NT2/D1 (cell line): ENCODE measurements around the gene ATF4.

Source experiments
- DNase-seq: peaks from one replicate; pipeline ENCODE4 v3.0.0-alpha.2; 2011; ENCODE audit warnings: low read depth, low spot score
- H3K27me3 ChIP-seq: 2 replicates; pipeline ENCODE4 v1.6.0; 2011; ENCODE audit warnings: mild to moderate bottlenecking; ENCODE audit not compliant: insufficient read length, insufficient read depth
- H3K36me3 ChIP-seq: 2 replicates; pipeline ENCODE4 v1.6.1; 2011; ENCODE audit warnings: mild to moderate bottlenecking, low read length, mixed read lengths; ENCODE audit not compliant: insufficient read depth, insufficient read length
- H3K4me1 ChIP-seq: 2 replicates; pipeline ENCODE4 v1.5.1; 2011; ENCODE audit not compliant: insufficient read depth, insufficient read length
- H3K4me3 ChIP-seq: 2 replicates; pipeline ENCODE4 v1.5.1; 2011; ENCODE audit warnings: low read depth; ENCODE audit not compliant: insufficient read length
- H3K9ac ChIP-seq: 2 replicates; pipeline ENCODE4 v1.6.0; 2011; ENCODE audit warnings: low read depth; ENCODE audit not compliant: insufficient read length
- H3K9me3 ChIP-seq: 2 replicates; pipeline ENCODE4 v1.5.1; 2011; ENCODE audit warnings: mild to moderate bottlenecking, low read length; ENCODE audit not compliant: insufficient read depth
- SUZ12 ChIP-seq: IDR thresholded peaks from 2 replicates; pipeline ENCODE4 v1.6.1; 2011; ENCODE audit not compliant: insufficient read length, insufficient read depth; ENCODE audit errors: extremely low read depth
- YY1 ChIP-seq: IDR thresholded peaks from 2 replicates; pipeline ENCODE4 v1.6.1; 2011; ENCODE audit not compliant: insufficient read length, insufficient read depth
- ZNF274 ChIP-seq: IDR thresholded peaks from 2 replicates; pipeline ENCODE4 v1.6.1; 2011; ENCODE audit warnings: mild to moderate bottlenecking, low read depth, low read length

The ATF4 gene

DNA sequence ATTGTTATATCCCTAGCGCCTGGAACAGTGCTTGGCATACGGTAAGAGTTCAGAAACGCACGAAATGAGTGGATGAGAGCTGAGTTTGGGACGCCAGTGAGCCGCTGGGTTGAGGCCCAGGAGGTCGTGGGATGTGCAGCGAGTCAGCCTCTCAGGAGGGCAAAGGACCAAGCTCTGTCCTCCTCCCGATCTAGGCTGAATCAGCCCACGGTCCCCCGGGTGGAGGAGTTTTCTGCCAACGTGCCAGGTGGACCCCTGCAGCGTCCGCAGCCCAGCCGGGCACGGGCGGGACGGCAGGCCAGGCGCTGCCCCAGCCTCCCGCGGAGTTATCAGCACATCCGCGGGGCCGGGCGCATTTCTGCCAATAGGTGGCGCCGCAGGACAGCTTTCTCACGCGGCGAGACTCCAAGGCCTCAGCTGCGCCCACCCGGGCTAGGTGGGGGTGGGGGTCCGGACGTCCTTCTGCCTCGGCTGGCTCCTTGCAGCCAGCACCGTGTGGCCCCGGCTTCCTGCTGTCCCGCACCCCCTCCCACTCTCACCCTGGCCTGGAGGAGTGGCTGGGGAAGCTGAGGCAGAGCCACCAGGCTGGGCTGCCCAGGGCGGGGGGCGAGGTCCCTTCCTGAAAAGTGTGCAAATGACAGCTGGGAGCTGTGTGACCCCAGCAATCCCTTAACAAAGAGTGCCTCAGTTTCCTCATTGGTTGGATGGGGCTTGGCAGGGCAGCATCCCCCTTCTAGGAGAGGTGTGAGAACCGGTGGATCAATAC lies 14.4 kb downstream of the ATF4 start:
- H3K9ac ChIP-seq = peak overlapping the region; percentile 76
- no peaks in the 10 kb centered on the region for H3K27me3 ChIP-seq
- H3K4me3 ChIP-seq = peak overlapping the region; percentile 26
- TF ChIP-seq ZNF274 = no peak
- no peak for TF ChIP-seq YY1
- no peaks in the 10 kb centered on the region for H3K9me3 ChIP-seq
- no peak for DNase-seq
- peaks cover 17% of the 10 kb centered on the region for H3K4me1 ChIP-seq
- H3K36me3 ChIP-seq = peaks cover 16% of the 10 kb centered on the region

DNA sequence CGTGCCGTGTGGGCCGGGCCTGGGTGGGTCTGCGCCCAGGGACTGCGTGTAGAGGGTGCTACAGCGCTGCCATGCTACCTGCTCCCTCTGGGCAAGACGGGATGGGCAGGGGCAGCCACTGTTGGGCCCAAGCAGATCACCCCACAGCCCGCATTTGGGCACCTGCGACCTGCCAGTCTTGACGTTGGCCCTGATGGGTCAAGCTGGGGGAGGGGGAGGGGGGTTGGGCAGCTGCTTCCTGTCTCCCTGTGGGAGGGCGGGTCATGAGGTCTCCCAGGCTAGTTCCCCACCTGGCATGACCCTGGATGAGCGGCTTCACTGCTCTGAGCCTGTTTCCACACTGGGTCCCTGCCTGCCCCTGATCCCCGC lies 15.0 kb downstream of the ATF4 start:
- no peak overlapping the region for H3K4me3 ChIP-seq

DNA sequence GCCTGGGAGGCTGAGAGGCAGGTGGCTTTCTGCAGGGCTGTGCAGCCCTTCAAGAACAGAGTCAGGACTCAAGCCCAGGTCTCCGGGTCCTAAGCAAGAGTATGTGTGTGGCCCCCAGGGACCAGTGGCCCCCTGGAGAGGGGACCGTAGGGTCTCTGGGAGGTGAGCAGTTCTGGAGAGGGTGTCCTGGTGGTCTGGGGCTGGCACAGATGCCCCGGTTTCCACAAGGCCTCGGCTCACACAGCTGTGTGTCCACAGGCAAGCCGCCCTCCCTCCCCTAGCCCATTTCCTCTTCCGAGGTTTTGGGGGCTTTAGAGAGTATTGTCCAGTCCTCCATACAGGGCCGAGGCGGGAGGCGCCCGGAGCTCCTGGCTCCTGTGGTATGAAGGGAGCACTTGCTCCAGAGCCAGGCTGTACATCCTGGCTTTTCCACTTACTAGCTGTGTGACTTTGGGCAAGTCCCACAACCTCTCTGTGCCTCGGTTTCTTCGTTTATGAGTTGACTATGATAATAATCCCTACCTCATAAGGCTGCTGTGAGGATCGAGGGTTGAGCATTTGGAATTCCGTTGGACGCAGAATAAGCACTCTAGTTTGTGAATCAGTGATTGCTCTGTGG lies 15.6 kb downstream of the ATF4 start:
- no peak overlapping the region for H3K4me3 ChIP-seq
- H3K36me3 ChIP-seq = peaks cover 4% of the 10 kb centered on the region
- DNase-seq = no peak
- no peak for TF ChIP-seq YY1
- TF ChIP-seq SUZ12 = no peak
- no peak for TF ChIP-seq ZNF274
- peaks cover 20% of the 10 kb centered on the region for H3K4me1 ChIP-seq
- H3K9ac ChIP-seq = no peak overlapping the region
- no peaks in the 10 kb centered on the region for H3K9me3 ChIP-seq
- H3K27me3 ChIP-seq = no peaks in the 10 kb centered on the region

More for the DNA sequence above, 15.0 kb downstream of the ATF4 start:
- Histone ChIP-seq H3K9me3 (no peaks in the 10 kb centered on the region), H3K9ac (peak overlapping the region; percentile 32), H3K4me1 (peaks cover 18% of the 10 kb centered on the region), H3K36me3 (peaks cover 10% of the 10 kb centered on the region), H3K27me3 (no peaks in the 10 kb centered on the region)
- TF ChIP-seq SUZ12 = no peak
- no peak for DNase-seq

DNA sequence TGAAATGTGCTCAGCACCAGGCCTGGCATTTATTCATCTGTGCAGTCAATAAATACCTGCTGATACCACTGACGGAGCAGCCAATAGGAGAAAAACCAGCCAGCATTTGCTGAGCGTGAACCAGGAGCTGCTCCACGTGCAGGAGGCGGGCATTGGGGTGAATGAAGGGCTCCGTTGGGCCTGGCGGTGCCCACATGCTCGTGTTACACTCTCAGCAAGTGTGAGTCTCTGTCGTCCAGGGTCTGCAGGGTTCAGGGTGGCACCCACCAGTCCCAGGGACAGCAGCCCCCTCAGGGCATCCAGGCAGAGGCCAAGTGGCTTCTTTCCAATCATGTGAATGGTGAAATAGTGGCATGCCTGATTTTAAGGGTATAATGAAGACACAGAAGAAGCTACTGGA lies 16.3 kb downstream of the ATF4 start:
- no peak for DNase-seq
- Histone ChIP-seq H3K9me3 (no peaks in the 10 kb centered on the region), H3K9ac (no peak overlapping the region), H3K27me3 (no peaks in the 10 kb centered on the region), H3K4me3 (no peak overlapping the region), H3K36me3 (no peaks in the 10 kb centered on the region), H3K4me1 (peaks cover 20% of the 10 kb centered on the region)
- TF ChIP-seq ZNF274 = no peak
- TF ChIP-seq YY1 = no peak
- no peak for TF ChIP-seq SUZ12

DNA sequence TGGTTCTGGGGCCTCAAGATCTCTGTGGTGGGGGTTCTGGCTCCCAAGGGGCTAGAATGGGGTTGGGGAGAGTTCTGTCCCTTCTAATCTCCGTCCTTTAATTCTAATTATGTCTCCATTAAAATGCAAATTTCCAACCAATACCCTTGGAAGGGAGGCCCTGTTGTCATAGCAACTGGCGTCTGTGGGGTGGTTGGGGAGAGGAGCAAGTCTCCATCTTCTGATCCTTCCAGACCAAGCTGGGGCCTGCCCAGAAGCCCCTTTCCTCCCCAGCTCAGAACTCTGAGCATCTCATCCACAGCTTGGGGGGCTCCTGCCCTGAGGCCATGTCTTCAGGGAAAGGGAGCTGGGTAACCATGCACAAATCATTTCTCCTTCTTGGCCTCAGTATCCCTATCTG lies 17.6 kb downstream of the ATF4 start:
- H3K9ac ChIP-seq = no peak overlapping the region
- H3K36me3 ChIP-seq = no peaks in the 10 kb centered on the region
- H3K27me3 ChIP-seq = no peaks in the 10 kb centered on the region
- H3K4me3 ChIP-seq = no peak overlapping the region
- H3K9me3 ChIP-seq = no peaks in the 10 kb centered on the region
- H3K4me1 ChIP-seq = peaks cover 20% of the 10 kb centered on the region
- DNase-seq = no peak
- no peak for TF ChIP-seq ZNF274
- TF ChIP-seq SUZ12 = no peak
- TF ChIP-seq YY1 = no peak

DNA sequence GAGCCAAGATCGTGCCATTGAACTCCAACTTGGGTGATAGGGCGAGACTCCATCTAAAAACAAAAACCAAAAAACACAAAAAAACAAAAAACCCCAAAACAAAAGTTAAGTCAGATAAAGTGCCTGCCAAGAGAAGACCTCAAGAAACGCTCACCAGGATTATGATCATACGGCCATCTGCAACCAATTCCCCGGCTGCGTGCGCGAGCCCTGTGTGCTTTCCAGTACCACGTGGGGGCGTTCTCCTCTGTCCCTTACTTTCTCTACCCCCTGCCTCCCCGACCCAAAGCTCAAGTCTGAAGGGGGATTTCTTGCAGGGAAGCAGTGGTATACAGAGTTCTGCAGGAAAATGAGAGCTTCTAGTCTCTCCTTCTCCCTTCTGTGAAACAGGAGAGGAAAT lies 22.7 kb downstream of the ATF4 start:
- Histone ChIP-seq H3K9me3 (no peaks in the 10 kb centered on the region), H3K9ac (no peak overlapping the region), H3K27me3 (peaks cover 20% of the 10 kb centered on the region), H3K4me1 (peaks cover 6% of the 10 kb centered on the region), H3K36me3 (no peaks in the 10 kb centered on the region), H3K4me3 (no peak overlapping the region)
- DNase-seq = no peak
- TF ChIP-seq SUZ12 (no peak), YY1 (no peak), ZNF274 (no peak)

DNA sequence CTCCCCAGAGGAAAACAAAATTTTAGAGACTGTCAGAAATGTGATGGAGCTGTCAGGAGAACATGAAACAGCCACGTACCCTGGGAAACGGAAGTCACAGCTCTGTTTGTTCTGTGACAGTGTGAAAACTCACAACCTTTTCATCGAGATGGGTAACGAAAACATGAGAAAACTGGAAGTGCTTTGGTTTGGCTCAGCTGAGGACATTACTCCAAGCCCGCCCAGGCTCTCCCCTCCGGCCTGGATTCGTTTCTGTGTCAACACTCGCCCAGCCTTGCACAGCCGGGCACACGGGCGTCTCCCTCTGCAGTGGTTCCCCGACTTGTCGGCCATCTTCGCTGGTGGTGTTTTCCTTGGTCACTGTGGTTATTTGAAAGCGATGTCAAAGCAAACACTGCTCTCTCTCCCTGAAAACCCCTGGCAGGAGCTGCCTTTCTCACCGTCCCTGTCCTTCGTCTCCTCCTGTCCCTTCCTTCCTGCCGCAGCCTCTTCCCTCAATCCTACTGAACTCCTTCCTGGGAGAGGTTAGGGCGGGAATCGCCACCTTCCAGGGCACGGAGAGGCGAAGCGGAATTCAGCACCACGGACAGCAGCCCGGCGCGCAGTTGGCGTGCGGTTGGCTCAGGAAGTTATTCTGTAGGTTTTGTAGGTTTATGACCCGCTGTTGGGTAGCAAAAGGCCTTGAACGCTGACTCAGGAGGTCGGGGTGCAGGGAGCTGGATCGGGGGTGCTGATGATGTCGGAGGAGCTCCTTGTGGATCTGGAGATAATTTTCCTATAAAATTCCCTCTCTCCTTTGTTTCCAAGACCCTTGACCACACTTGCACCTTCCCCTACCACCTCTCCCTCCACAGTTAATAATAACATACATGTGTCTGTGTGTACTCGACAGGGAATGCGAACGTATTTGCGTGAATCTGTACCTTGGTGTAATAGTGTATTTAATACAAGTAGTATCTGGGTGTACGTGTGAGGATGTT lies 25.3 kb downstream of the ATF4 start:
- no peak overlapping the region for H3K9ac ChIP-seq
- H3K27me3 ChIP-seq = peaks cover 22% of the 10 kb centered on the region
- no peaks in the 10 kb centered on the region for H3K4me1 ChIP-seq
- H3K4me3 ChIP-seq = no peak overlapping the region
- H3K9me3 ChIP-seq = no peaks in the 10 kb centered on the region
- DNase-seq = peak; percentile 63
- TF ChIP-seq SUZ12 = no peak
- H3K36me3 ChIP-seq = no peaks in the 10 kb centered on the region
